Measurements from ENCODE around the gene CABP7.

Gene CABP7

DNA sequence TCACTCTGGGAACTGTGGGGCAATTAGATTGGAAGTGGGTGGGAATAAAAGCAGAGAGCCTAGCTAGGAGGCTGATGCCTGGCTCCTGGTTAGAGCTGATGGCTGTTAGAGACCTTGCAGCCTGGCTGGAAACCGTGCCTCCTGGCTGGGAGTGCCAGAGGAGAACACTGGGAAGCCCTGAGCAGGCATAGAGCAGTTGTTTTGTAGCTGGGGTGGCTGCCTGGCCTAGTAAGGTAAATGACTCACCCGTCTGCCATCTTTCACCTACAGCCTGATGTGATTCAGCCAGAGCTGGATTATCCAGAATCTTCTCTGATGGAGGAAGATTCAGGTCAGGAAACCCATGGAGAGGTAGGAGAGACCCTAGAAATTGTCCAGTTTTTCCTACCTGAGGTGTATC is 53.4 kb downstream of the CABP7 start:
- no peak for DNase-seq (ENCODE audit: low read depth)

DNA sequence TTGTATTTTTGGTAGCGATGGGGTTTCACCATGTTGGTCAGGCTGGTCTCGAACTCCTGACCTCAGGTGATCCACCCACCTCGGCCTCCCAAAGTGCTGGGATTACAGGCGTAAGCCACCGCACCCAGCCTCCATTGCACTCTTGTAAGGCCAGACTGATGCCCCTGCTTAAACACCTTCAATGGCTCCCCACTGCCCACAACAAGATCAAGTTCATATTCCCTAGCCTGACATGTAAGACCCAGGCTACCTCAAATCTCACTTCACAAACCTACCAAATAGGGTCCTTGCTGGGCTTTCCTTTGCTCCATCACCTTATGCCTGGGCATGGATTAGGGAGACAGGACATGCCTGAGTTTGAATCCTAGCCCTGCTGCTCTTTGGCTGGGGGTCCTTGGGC is 60.4 kb downstream of the CABP7 start:
- DNase-seq (ENCODE audit: low read depth), result no peak

DNA sequence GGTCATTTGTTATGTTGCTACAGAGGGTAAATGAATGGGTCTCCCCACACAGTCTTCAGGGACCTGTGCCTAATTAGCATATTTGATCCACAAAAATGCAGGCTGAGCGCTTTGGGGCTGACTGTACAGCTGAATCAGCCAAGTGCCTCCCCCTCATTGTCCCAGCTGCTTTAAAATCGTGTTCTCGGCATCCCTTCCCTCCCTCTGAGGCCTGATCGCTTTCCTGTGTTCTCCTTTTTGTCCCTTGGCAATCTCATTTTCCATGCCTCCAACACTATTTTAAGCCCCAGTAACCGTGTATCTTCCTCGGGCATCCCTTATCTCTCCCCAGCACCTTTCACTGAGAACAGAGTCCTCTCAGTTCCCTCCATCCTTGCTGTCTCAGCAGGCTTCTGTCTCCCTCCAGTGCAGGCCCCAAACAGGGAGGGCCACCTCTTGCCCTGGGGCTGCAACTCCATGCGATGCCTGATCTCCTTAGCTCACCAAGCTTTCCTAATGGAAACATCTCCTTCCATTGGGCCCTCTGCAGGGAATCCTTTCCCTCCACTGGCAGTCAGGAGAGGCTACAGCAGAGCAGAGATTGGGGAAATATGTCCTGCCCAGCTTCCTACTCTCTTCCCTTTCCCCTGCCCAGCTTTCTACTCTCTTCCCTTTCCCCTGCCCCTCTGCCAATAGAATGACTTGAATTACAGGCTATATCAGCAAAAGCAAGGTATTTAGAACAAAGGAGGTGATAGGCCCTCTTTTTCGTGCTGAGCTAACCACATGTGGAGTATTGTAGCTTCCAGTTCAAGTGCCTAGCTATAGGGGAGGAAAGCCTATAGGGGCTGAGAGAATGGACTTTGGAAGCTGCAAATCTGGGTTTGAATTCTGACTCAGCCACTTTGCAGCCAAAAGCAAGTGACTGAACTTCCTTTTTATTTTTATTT is 61.2 kb downstream of the CABP7 start:
- peak; percentile 89 for DNase-seq (ENCODE audit: low read depth)

Data from HS-5 (cell line).